ENCODE measurements around the gene HOXB8. TPM values are rescaled to one million over a fixed set of nuclear protein-coding genes. Genes with fewer than 3 reads are reported as not detected.

HOXB8 gene
- total RNA-seq, 2 donors from 2014 or later = not detected

GRCh38 chr17:48642059-48642842 lies 27.2 kb upstream of the HOXB8 start:
- H3K9me3 Mint-ChIP-seq = no peaks in the 10 kb centered on the region
- no peak overlapping the region for H3K27ac Mint-ChIP-seq
- peaks cover 13% of the 10 kb centered on the region for H3K4me1 Mint-ChIP-seq
- no peaks in the 10 kb centered on the region for H3K36me3 Mint-ChIP-seq (ENCODE audit: low read depth)
- no peak for ATAC-seq (replicated peaks)
- peaks cover 80% of the 10 kb centered on the region for H3K27me3 Mint-ChIP-seq
- peak overlapping the region; percentile 17 for H3K4me3 Mint-ChIP-seq

GRCh38 chr17:48641541-48642058 lies 26.5 kb upstream of the HOXB8 start:
- ATAC-seq (replicated peaks) = no peak
- Mint-ChIP-seq H3K36me3 (ENCODE audit: low read depth) (no peaks in the 10 kb centered on the region), H3K4me3 (peak overlapping the region; percentile 17), H3K4me1 (peaks cover 8% of the 10 kb centered on the region), H3K27me3 (peaks cover 82% of the 10 kb centered on the region), H3K27ac (no peak overlapping the region), H3K9me3 (no peaks in the 10 kb centered on the region)

GRCh38 chr17:48640858-48641180 lies 25.7 kb upstream of the HOXB8 start:
- Mint-ChIP-seq H3K9me3 (no peaks in the 10 kb centered on the region), H3K27ac (no peak overlapping the region), H3K4me1 (peaks cover 8% of the 10 kb centered on the region), H3K36me3 (ENCODE audit: low read depth) (no peaks in the 10 kb centered on the region), H3K27me3 (peaks cover 82% of the 10 kb centered on the region), H3K4me3 (no peak overlapping the region)
- no peak for ATAC-seq (replicated peaks)

GRCh38 chr17:48639982-48640857 lies 25.1 kb upstream of the HOXB8 start:
- no peaks in the 10 kb centered on the region for H3K9me3 Mint-ChIP-seq

GRCh38 chr17:48639136-48639535 lies 24.0 kb upstream of the HOXB8 start:
- Mint-ChIP-seq H3K9me3 (no peaks in the 10 kb centered on the region), H3K4me3 (no peak overlapping the region), H3K36me3 (ENCODE audit: low read depth) (no peaks in the 10 kb centered on the region), H3K27me3 (peaks cover 80% of the 10 kb centered on the region), H3K4me1 (peaks cover 8% of the 10 kb centered on the region), H3K27ac (no peak overlapping the region)
- ATAC-seq (replicated peaks) = no peak

More at GRCh38 chr17:48639982-48640857, 25.1 kb upstream of the HOXB8 start:
- H3K27ac Mint-ChIP-seq = no peak overlapping the region
- ATAC-seq (replicated peaks) = no peak
- H3K4me3 Mint-ChIP-seq = no peak overlapping the region
- H3K27me3 Mint-ChIP-seq = peaks cover 82% of the 10 kb centered on the region
- H3K36me3 Mint-ChIP-seq (ENCODE audit: low read depth) = no peaks in the 10 kb centered on the region
- H3K4me1 Mint-ChIP-seq = peaks cover 8% of the 10 kb centered on the region

- peak; percentile 35 for ATAC-seq (replicated peaks)
- Mint-ChIP-seq H3K36me3 (ENCODE audit: low read depth) (no peaks in the 10 kb centered on the region), H3K27ac (no peak overlapping the region), H3K4me3 (no peak overlapping the region), H3K27me3 (peaks cover 73% of the 10 kb centered on the region), H3K4me1 (peaks cover 8% of the 10 kb centered on the region), H3K9me3 (no peaks in the 10 kb centered on the region)
Measured at GRCh38 chr17:48637323-48638260, 22.5 kb upstream of the HOXB8 start.

- peak overlapping the region; percentile 52 for H3K4me3 Mint-ChIP-seq
- ATAC-seq (replicated peaks) = peak; percentile 79
- H3K9me3 Mint-ChIP-seq = no peaks in the 10 kb centered on the region
- no peak overlapping the region for H3K27ac Mint-ChIP-seq
- H3K27me3 Mint-ChIP-seq = peaks cover 72% of the 10 kb centered on the region
- peaks cover 2% of the 10 kb centered on the region for H3K4me1 Mint-ChIP-seq
- H3K36me3 Mint-ChIP-seq (ENCODE audit: low read depth) = no peaks in the 10 kb centered on the region
Measured at GRCh38 chr17:48636177-48637018, 21.3 kb upstream of the HOXB8 start.

- ATAC-seq (replicated peaks) = no peak
- Mint-ChIP-seq H3K27ac (no peak overlapping the region), H3K27me3 (peaks cover 74% of the 10 kb centered on the region), H3K4me3 (peak overlapping the region; percentile 44), H3K9me3 (no peaks in the 10 kb centered on the region), H3K4me1 (no peaks in the 10 kb centered on the region), H3K36me3 (ENCODE audit: low read depth) (no peaks in the 10 kb centered on the region)
Measured at GRCh38 chr17:48634493-48635208, 19.6 kb upstream of the HOXB8 start.

- Mint-ChIP-seq H3K27me3 (peaks cover 73% of the 10 kb centered on the region), H3K4me3 (peak overlapping the region; percentile 44)
Measured at GRCh38 chr17:48633266-48633677, 18.2 kb upstream of the HOXB8 start.

GRCh38 chr17:48632579-48633265 lies 17.6 kb upstream of the HOXB8 start:
- peak overlapping the region; percentile 40 for H3K4me3 Mint-ChIP-seq
- no peak overlapping the region for H3K27ac Mint-ChIP-seq
- H3K36me3 Mint-ChIP-seq (ENCODE audit: low read depth) = no peaks in the 10 kb centered on the region
- ATAC-seq (replicated peaks) = no peak
- no peaks in the 10 kb centered on the region for H3K9me3 Mint-ChIP-seq
- peaks cover 74% of the 10 kb centered on the region for H3K27me3 Mint-ChIP-seq
- H3K4me1 Mint-ChIP-seq = no peaks in the 10 kb centered on the region

More at GRCh38 chr17:48633266-48633677, 18.2 kb upstream of the HOXB8 start:
- no peaks in the 10 kb centered on the region for H3K36me3 Mint-ChIP-seq (ENCODE audit: low read depth)
- ATAC-seq (replicated peaks) = no peak
- no peaks in the 10 kb centered on the region for H3K9me3 Mint-ChIP-seq
- no peaks in the 10 kb centered on the region for H3K4me1 Mint-ChIP-seq
- H3K27ac Mint-ChIP-seq = no peak overlapping the region

- Mint-ChIP-seq H3K36me3 (ENCODE audit: low read depth) (no peaks in the 10 kb centered on the region), H3K9me3 (no peaks in the 10 kb centered on the region), H3K4me1 (peaks cover 1% of the 10 kb centered on the region), H3K4me3 (no peak overlapping the region), H3K27ac (no peak overlapping the region), H3K27me3 (peaks cover 74% of the 10 kb centered on the region)
- no peak for ATAC-seq (replicated peaks)
Measured at GRCh38 chr17:48631693-48632578, 16.8 kb upstream of the HOXB8 start.

Data from activated T-helper 17 cell treated with anti-CD3 and anti-CD28 coated beads, Interleukin-2, amount 50 U/mL, for 72 hours (primary cell).